Frontal cortex (tissue), 4 donors: ENCODE results near the gene CCNY. TPM values are rescaled to one million over a fixed set of nuclear protein-coding genes. Genes with fewer than 3 reads are reported as not detected.

Experiments used
- DNase-seq, 2 donors: peaks; one replicate each; pipeline ENCODE4 v3.0.0; 2012; ENCODE audit warnings: low spot score in 2 of 2
- FAIRE-seq: peaks from 2 replicates; lab custom pipeline; 2012; peaks lifted over from hg19 to GRCh38; lab: Jason Lieb, UNC
- total RNA-seq: library from RNA; depleted of rRNA; stranded (reverse); fragments of >200 nt; gene quantifications from one replicate; pipeline ENCODE4 v1.2.3, GENCODE V29; 2014
- donor health status: control.
- donor health status: control.
- donor health status: control.

The CCNY gene
- total RNA-seq, 1 donor from 2014 or later: 54.6 TPM

DNA sequence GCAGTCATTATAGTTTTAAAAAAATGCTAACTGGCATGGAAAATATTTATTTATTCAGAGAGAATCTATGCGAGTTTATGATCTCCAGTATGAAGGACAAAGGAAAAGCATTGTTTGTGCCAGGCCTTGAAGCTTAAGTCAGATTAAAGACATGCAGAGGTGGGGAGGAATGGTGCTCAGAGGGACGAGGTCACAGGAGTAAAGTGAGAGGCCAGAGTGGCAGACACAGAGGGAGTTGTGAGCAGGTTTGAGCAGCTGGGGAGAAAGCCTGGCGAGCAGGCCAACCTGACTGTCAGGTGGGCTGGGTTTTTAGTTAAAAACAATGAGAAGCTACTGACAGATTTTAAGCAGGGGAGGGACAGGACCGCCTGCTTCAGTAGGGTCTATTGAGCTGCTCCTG lies 6.8 kb upstream of the CCNY start:
- no peak for DNase-seq
- no peak for FAIRE-seq

- DNase-seq (no peak), FAIRE-seq (no peak)
Measured at GRCh38 chr10:35331894-35332640, 4.2 kb upstream of the CCNY start.

- no peak for FAIRE-seq
- DNase-seq: no peak
Measured at GRCh38 chr10:35334297-35334696, 2.0 kb upstream of the CCNY start.

DNA sequence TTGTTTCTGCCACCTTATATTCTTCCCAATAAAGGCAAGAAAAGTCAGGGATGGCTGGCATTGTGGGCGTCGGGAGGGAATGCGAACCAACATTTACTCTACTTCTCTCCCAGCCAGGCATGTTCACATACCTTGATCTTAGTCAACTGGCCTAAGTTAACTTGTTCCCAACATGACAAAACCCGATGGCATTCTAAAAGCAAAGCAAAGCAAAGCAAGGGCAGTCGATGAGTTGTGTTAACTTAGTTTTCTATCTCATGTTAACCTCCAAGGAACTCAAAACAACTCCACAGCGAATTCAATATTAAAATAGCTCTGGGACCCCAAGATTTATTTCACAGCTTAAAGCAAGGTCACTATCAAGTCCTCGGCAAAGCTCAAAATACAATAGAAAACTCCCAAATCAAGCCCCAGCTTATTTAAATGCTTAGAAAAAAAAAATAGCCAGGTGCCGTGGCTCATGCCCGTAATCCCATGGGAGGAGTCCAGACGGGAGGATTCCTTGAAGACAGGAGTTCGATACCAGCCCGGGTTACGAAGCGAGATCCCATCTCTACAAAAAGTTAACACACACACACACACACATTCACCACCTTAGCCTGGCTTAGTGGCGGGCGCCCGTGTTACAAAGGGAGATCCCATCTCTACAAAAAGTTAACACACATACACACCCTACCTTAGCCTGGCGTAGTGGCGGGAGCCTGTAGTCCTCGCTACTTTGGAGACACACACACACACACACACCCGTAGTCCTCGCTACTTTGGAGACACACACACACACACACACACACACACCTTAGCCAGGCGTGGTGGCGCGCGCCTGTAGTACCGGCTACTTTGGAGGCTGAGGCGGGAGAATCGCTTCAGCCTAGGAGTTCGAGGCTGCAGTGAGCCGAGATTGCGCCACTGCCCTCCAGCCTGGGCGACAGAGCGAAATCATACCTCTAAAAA lies 901 bp upstream of the CCNY start:
- no peak for FAIRE-seq
- no peak for DNase-seq

- DNase-seq: peak; percentile 52 to 63
Measured at GRCh38 chr10:35336921-35337823, 863 bp downstream of the CCNY start.

GRCh38 chr10:35339942-35340341 lies 3.6 kb downstream of the CCNY start:
- DNase-seq (no peak), FAIRE-seq (no peak)

More at GRCh38 chr10:35336921-35337823, 863 bp downstream of the CCNY start:
- FAIRE-seq: no peak

DNA sequence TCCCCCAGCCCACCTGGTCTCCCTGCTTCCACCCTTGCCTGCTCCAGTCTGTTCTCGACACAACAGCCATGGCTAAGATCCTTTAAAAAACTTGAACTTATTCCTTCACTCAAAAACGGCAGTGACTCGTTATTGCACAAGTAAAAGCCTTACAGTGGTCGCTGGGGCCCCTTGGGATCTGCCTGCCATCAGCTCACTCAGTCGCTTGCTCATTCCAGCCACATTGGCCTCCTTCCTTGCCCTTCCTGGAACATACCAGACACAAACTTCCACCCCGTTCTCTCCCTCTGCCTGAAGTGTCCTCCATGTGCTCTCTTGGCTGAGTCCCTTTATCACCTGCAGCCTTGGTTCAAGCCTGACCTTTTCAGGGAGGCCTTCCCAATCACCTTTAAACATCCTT lies 4.7 kb downstream of the CCNY start:
- FAIRE-seq (no peak), DNase-seq (no peak)

DNA sequence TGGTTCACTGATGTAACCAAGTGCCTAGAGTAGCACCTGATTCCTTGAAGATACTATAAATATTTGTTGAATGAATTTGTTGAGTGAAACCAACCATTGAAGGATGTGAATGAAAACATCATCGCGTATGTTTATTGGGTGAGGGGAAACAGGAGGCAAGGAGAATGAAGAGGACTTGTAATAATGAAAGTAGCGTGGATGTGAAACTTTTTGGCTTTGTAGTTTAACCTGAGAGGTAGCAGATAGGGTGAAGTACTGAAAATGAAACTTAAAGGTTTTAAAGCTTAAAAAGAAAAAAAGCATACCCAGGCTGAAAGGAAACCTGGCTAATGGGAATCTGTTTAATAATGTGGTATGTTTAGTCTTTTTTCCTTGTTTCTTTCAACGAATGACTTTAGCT lies 5.2 kb downstream of the CCNY start:
- no peak for DNase-seq

DNA sequence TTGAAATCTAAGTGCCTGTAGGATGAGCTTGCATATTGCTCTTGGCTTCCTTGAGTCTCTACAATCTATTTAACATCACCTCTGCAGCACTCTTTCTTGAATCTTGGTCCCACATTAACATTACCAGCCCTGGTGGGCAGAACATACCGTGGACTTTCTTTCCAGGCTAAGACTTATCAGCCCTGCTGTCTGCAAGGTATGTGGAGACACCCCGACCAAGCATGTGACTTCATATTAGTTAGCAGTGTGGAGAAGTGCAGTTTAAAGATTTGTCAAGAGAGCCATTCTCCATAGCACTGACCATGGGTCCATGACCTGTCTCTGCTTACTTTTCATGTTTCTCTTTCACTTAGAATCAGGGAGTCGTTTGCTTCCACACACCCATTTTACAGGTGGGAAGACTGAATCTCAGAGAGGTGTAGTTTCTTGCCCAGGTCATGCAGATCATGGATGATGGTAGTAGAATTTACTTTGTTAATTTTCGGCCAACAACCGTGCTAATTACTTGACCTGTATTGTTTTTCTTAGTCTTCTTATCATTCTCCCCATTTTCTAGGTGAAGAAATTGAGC lies 6.0 kb downstream of the CCNY start:
- no peak for FAIRE-seq

More for the DNA sequence above, 5.2 kb downstream of the CCNY start:
- no peak for FAIRE-seq

GRCh38 chr10:35343739-35344138 lies 7.4 kb downstream of the CCNY start:
- FAIRE-seq (no peak), DNase-seq (no peak)

More for the DNA sequence above, 6.0 kb downstream of the CCNY start:
- DNase-seq: no peak

DNA sequence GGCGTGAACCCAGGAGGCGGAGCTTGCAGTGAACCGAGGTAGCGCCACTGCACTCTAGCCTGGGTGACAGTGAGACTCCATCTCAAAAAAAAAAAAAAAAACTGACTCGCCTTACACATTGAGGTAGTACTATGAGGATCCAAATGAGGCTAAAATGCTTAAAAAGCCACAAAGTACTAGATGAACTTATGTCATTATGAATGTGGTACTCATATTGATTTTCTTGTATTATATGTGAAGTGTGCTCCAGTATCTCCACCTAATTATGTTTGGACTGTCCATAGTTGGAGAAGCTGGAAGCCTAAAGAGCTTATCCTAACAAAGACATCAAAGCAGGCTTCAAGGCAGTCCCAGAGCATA lies 9.1 kb downstream of the CCNY start:
- no peak for FAIRE-seq

GRCh38 chr10:35346248-35346647 lies 9.9 kb downstream of the CCNY start:
- DNase-seq (no peak), FAIRE-seq (no peak)

More for the DNA sequence above, 9.1 kb downstream of the CCNY start:
- no peak for DNase-seq

DNA sequence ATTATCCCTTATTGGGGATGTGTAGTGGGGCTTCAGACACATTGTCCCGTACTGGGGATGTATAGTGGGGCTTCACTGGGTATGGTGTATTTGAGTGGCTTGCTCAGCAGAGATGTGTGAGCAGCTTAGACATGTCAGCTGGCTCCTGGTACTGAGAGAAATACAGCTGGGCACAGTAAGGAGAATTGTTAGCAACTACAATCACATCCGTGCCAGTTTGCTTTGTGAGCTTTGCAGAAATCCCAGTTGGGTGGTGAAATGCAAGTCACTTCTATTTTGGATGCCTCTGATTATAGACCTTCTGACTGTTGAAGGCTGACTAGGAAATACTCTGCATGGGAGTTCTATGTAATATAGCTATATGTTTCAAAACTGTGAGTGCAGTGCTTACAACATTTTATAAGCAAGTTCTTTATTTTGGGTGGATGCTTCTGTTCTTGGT lies 10.8 kb downstream of the CCNY start:
- DNase-seq (peak in 1 of 2 donors; percentile 35), FAIRE-seq (no peak)

GRCh38 chr10:35347899-35348608 lies 11.7 kb downstream of the CCNY start:
- DNase-seq: no peak

DNA sequence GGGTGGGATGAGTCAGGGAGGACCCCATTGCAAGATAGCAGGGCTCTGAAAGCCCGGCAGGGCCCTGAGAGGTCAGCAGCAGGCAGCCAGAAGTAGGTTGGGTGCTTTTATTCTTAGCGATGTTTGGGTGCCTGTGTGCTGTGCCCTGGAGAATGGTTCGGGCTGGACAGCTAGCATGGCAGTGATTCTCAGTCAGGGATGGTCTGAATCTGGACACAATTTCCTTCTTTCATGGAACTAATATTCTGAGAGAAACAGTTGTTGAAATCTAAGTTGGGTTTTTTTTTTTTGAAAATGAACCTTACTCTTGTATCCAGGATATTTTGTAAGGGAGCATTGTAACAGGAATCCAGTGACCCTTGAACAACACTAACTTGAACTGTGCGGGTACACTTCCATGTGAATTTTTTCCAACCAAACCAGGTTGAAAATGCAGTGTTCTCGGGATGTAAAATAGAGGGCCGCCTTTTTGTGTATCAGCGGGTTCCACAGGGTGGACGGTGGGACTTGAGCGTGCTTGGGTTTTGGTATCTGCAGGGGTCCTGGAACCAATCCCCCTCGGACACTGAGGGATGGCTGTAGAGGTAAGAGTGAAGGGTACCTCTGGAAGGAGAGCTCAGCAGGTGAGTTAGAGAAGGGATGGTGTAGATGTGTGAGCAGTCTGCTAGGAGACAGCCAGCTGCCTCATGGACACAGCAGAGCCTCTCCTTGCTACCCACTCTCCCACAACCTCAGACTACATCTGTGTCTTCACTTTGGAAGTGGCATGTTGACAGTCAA lies 12.5 kb downstream of the CCNY start:
- FAIRE-seq: no peak
- no peak for DNase-seq

More at GRCh38 chr10:35347899-35348608, 11.7 kb downstream of the CCNY start:
- FAIRE-seq: no peak

DNA sequence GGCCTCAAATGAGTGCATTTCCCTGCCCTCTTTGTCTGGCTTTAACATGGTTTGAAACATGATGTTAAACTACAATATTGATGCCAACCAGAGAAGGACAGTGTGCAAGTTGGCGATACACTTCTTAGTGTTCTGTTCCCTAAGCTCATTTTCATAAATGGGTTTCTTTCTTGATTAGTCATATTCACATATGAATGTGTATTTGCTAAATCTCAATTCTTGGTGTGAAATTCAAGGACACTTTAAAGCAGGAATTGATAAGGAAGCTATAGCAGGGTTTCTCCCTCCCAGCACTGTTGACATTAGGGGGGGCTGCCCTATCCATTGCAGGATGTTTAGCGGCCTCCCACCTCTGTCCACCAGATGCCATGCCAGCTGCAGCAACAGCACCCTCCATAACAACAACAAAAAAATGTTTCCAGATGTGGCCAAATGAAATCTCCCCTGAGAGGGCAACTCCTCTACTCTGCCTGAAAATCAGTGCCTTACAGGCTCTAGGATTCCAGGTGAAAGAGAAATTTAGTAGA lies 13.1 kb downstream of the CCNY start:
- no peak for FAIRE-seq
- DNase-seq: no peak

- DNase-seq: no peak
- no peak for FAIRE-seq
Measured at GRCh38 chr10:35351021-35351420, 14.7 kb downstream of the CCNY start.

- DNase-seq (no peak), FAIRE-seq (no peak)
Measured at GRCh38 chr10:35352097-35352496, 15.8 kb downstream of the CCNY start.
